Measurements from ENCODE around the gene PEG3. TPM values are rescaled to one million over a fixed set of nuclear protein-coding genes. Genes with fewer than 3 reads are reported as not detected.
"Not testable (repeated sequence)": the region's sequence is repeated elsewhere in the genome, so short reads cannot be mapped to it uniquely, and the experiment has no call there.

The PEG3 gene
- total RNA-seq, 4 donors from 2014 or later: 9.0 to 14.7 (median 9.8) TPM

DNA sequence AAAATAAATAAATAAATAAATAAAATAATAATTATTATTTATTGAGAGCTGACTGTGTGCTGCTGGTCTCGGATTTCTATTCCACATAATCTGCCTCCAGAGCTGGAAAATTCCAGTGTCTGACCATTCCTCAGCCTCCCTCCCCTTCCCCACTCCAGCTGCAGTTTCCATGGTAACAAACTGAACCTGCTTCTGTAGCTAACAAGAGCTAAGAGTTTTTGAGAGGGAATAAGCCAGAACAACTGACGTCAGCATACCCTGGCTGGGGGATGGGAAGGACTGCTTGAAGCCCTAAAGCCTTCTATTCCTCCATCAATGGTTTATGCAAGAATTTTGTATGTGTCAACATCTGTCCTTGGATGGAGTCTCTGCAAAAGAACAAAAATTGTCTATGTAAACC, 26.0 kb upstream of the PEG3 start:
- DNase-seq (ENCODE audit: low spot score in 2 of 2): no peak
- no peak for TF ChIP-seq EP300 (IDR thresholded peaks at IDR 0.05)
- TF ChIP-seq, protein P1, sequence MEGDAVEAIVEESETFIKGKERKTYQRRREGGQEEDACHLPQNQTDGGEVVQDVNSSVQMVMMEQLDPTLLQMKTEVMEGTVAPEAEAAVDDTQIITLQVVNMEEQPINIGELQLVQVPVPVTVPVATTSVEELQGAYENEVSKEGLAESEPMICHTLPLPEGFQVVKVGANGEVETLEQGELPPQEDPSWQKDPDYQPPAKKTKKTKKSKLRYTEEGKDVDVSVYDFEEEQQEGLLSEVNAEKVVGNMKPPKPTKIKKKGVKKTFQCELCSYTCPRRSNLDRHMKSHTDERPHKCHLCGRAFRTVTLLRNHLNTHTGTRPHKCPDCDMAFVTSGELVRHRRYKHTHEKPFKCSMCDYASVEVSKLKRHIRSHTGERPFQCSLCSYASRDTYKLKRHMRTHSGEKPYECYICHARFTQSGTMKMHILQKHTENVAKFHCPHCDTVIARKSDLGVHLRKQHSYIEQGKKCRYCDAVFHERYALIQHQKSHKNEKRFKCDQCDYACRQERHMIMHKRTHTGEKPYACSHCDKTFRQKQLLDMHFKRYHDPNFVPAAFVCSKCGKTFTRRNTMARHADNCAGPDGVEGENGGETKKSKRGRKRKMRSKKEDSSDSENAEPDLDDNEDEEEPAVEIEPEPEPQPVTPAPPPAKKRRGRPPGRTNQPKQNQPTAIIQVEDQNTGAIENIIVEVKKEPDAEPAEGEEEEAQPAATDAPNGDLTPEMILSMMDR (IDR thresholded peaks at IDR 0.05): no peak
- TF ChIP-seq POLR2A (IDR thresholded peaks at IDR 0.05): no peak

DNA sequence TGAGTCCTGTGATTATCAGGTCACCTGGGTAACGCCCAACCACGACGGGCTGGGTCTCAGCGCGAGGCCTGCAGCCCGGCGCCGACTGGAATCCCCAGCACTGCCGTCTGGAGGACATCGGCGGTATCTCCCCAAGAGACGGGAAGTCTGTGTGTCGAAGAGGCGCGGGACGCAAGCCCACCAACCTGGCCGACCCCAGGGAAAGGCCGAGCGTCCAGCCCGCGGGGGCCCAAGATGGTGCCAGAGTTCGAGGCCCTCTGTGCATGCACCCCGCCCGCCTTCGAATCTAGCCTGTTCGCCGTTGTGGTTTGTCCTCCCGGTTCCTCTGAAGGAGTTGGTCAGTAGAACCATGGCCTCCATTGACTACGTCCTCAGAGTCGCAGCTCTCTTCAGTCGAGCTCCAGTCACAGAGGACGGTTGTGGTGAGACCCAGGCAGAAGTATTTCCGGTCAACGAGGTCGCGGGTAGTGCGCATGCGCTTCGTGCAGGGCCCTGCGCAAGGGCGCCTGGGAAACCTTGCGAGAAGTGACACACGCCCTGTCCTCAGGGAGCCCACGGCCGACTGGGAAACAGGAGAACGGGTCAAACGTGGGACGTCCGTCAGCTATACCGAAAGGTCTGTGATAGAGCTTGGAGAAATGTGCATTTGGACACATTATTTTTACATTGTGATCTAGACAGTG, 24.1 kb upstream of the PEG3 start:
- no peaks in the 10 kb centered on the region for H3K4me1 ChIP-seq
- no peaks in the 10 kb centered on the region for H3K27me3 ChIP-seq
- no peak overlapping the region for H3K27ac ChIP-seq
- H3K9me3 ChIP-seq: peaks cover 0 to 42% (median 0%) of the 10 kb centered on the region in 4 donors
- no peaks in the 10 kb centered on the region for H3K36me3 ChIP-seq
- TF ChIP-seq EP300 (IDR thresholded peaks at IDR 0.05) (no peak), POLR2A (IDR thresholded peaks at IDR 0.05) (no peak)
- TF ChIP-seq, protein P1 (IDR thresholded peaks at IDR 0.05): no peak
- H3K4me3 ChIP-seq: no peak overlapping the region
- no peak for DNase-seq (ENCODE audit: low spot score in 2 of 2)
- 68 to 73% methylated on average over 48 to 50 of the region's 50 CpGs for WGBS, 2 donors

More for the DNA sequence above, 26.0 kb upstream of the PEG3 start:
- WGBS, 2 donors: 16 to 20% methylated on average over 2 of the region's 2 CpGs
- Histone ChIP-seq H3K4me3 (no peak overlapping the region), H3K27me3 (no peaks in the 10 kb centered on the region), H3K36me3 (no peaks in the 10 kb centered on the region), H3K9me3 (peaks cover 0 to 44% (median 0%) of the 10 kb centered on the region in 4 donors), H3K27ac (no peak overlapping the region), H3K4me1 (no peaks in the 10 kb centered on the region)

DNA sequence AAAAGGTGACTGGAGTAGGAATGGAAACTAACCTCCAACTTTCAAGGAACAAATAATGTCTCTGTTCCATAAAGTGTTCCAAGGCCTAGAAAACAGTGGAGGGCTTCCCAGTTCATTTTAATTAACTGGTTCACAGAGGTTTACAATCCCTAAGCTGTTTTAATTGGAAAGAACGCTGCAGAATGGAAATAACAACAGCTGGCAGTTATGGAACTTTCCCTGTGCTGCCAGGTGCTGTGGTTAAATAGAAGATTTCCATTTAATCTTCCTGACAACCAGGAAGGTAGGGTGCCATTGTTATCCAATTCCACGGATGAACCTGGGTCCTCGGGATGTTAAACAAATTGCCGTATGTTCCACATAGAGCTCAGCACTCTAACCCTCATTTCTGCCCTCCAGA, 22.2 kb upstream of the PEG3 start:
- WGBS, 2 donors: 50 to 52% methylated on average over 4 of the region's 4 CpGs
- Histone ChIP-seq H3K9me3 (peaks cover 0 to 34% (median 0%) of the 10 kb centered on the region in 4 donors), H3K27ac (no peak overlapping the region), H3K27me3 (no peaks in the 10 kb centered on the region), H3K36me3 (no peaks in the 10 kb centered on the region), H3K4me3 (no peak overlapping the region), H3K4me1 (no peaks in the 10 kb centered on the region)
- no peak for TF ChIP-seq POLR2A (IDR thresholded peaks at IDR 0.05)
- TF ChIP-seq, protein P1 (IDR thresholded peaks at IDR 0.05): no peak
- TF ChIP-seq EP300 (IDR thresholded peaks at IDR 0.05): no peak
- DNase-seq (ENCODE audit: low spot score in 2 of 2): no peak

DNA sequence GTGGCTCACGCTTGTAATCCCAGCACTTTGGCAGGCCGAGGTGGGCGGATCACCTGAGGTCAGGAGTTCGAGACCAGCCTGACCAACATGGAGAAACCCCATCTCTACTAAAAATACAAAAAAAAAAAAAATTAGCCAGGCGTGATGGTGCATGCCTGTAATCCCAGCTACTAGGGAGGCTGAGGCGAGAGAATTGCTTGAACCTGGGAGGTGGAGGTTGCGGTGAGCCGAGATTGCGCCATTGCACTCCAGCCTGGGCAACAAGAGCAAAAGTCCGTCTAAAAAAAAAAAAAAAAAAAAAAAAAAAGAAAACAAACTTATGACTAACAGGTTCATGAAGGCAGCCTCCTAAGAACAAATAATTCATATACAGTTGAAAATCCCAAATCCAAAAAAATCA, 19.9 kb upstream of the PEG3 start:
- H3K4me3 ChIP-seq; DNase-seq (ENCODE audit: low spot score in 2 of 2); H3K4me1 ChIP-seq; H3K27me3 ChIP-seq; H3K27ac ChIP-seq; H3K36me3 ChIP-seq: not testable (repeated sequence)
- peaks cover 0 to 18% (median 0%) of the 10 kb centered on the region in 4 donors for H3K9me3 ChIP-seq
- 87 to 92% methylated on average over 10 of the region's 10 CpGs for WGBS, 2 donors

DNA sequence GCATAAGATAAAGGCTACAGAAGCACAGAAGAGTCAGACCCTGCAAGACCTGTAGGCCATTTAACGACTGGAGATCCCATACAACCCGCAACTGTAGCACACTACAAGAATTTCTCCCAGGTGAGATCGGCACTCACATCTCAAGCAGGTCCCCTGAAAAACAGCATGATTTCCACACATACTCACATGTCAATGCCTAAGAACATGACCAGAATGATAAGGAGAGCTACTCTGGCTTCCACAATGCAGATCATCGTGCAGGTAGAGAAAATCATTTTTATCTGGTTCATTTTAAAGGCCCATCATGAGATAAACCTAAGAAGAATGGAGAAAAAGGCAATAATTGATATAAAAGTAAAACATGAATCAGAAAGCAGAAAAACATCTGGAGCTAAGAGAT, 17.5 kb upstream of the PEG3 start:
- no peak overlapping the region for H3K27ac ChIP-seq
- WGBS, 2 donors: 81 to 85% methylated on average over 4 of the region's 4 CpGs
- H3K4me3 ChIP-seq: no peak overlapping the region
- peaks cover 0 to 13% (median 0%) of the 10 kb centered on the region in 4 donors for H3K9me3 ChIP-seq
- no peaks in the 10 kb centered on the region for H3K27me3 ChIP-seq
- no peaks in the 10 kb centered on the region for H3K4me1 ChIP-seq
- TF ChIP-seq EP300 (IDR thresholded peaks at IDR 0.05): no peak
- DNase-seq (ENCODE audit: low spot score in 2 of 2): no peak
- no peaks in the 10 kb centered on the region for H3K36me3 ChIP-seq

DNA sequence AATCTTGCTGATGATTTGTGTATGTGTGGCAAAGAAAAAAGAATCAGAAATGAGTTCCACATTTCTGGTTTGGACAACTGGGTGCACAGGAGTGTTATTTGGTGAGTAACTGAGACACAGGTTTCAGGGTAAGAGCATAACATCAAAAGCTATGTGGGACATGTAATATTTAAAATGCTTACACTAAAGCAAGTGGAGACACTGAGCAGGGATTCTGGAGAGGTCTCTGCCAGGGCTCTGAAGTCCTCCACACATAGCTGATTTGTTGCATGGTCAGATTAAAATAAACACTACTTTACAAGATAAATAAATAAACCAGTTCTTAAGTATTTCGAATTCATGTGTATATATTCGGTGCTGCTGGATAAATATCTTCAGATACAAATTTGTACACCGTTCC, 16.3 kb upstream of the PEG3 start:
- H3K27me3 ChIP-seq: no peaks in the 10 kb centered on the region
- H3K27ac ChIP-seq: no peak overlapping the region
- 83 to 88% methylated on average over 3 of the region's 3 CpGs for WGBS, 2 donors
- no peak overlapping the region for H3K4me3 ChIP-seq
- no peaks in the 10 kb centered on the region for H3K4me1 ChIP-seq
- TF ChIP-seq EP300 (IDR thresholded peaks at IDR 0.05) (no peak), POLR2A (IDR thresholded peaks at IDR 0.05) (no peak)
- TF ChIP-seq, protein P1 (IDR thresholded peaks at IDR 0.05): no peak
- no peak for DNase-seq (ENCODE audit: low spot score in 2 of 2)
- peaks cover 0 to 15% (median 0%) of the 10 kb centered on the region in 4 donors for H3K9me3 ChIP-seq
- H3K36me3 ChIP-seq: no peaks in the 10 kb centered on the region

DNA sequence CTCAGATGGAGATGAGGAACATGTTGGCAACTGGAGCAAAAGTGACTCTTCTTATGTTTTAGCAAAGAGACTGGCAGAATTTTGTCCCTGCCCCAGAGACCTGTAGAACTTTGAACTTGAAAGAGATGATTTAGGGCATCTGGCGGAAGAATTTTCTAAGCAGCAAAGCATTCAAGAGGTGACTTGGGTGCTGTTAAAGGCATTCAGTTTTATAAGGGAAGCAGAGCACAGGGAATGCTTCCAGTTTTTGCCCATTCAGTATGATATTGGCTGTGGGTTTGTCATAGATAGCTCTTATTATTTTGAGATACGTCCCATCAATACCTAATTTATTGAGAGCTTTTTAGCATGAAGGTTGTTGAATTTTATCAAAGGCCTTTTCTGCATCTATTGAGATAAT, 11.8 kb upstream of the PEG3 start:
- 91 to 96% methylated on average over 2 of the region's 2 CpGs for WGBS, 2 donors
- H3K4me1 ChIP-seq; DNase-seq (ENCODE audit: low spot score in 2 of 2); H3K4me3 ChIP-seq; H3K27me3 ChIP-seq; H3K27ac ChIP-seq; H3K36me3 ChIP-seq: not testable (repeated sequence)
- peaks cover 0 to 18% (median 0%) of the 10 kb centered on the region in 4 donors for H3K9me3 ChIP-seq
